Sigmoid colon (tissue), 4 donors: ENCODE results near the gene CPE.

Experiments used
- CTCF ChIP-seq, 4 experiments: fragments of 450-650 bp in 3 of 4; fragments of 200-600 bp in 1 of 4; IDR thresholded peaks; one replicate each; pipeline ENCODE4 v1.5.1; 2016 to 2019; ENCODE audit warnings: antibody characterized with exemption in 4 of 4, mild to moderate bottlenecking in 3 of 4, moderate library complexity in 2 of 4
- POLR2AphosphoS5 ChIP-seq, 4 donors: sonication (generic); formaldehyde crosslinking; IDR thresholded peaks; one replicate each; pipeline ENCODE4 v1.6.1; 2017; ENCODE audit warnings: antibody characterized with exemption in 4 of 4

- TF ChIP-seq CTCF (IDR thresholded peaks at IDR 0.05) = no peak
- TF ChIP-seq POLR2AphosphoS5 (IDR thresholded peaks at IDR 0.05) = no peak
Observed at GRCh38 chr4:165428957-165429356, 50.1 kb downstream of the CPE start.
